Camera-type eye (tissue), 1 donor: ENCODE data around the gene ANKRD18B. TPM values are rescaled to one million over a fixed set of nuclear protein-coding genes. Genes with fewer than 3 reads are reported as not detected.

Source experiments
- total RNA-seq: library from RNA; depleted of rRNA; stranded (reverse); fragments of >200 nt; gene quantifications from one replicate; pipeline ENCODE4 v1.2.3, GENCODE V29; 2014

ANKRD18B gene
- 3.3 TPM for total RNA-seq

GRCh38 chr9:33523397-33524305 is at the start of gene ANKRD18B:
Gene ANKRD18B (plus strand): TSS chr9:33524251. CDS start chr9:33524490, 239 bp downstream.

Other genes starting within 250 kb of the ANKRD18B start
- gene NFX1, start 233.7 kb upstream of the ANKRD18B start, total RNA-seq = 41.0 TPM
- not detected for gene AQP7, start 121.7 kb upstream of the ANKRD18B start, total RNA-seq
- 43.3 TPM for gene AQP3, start 76.7 kb upstream of the ANKRD18B start, total RNA-seq
- 22.9 TPM for gene NOL6, start 50.3 kb upstream of the ANKRD18B start, total RNA-seq